ENCODE data around the gene MCC.
"Not testable (repeated sequence)": the region's sequence is repeated elsewhere in the genome, so short reads cannot be mapped to it uniquely, and the experiment has no call there.

The MCC gene

GRCh38 chr5:113103330-113103729 lies 384.9 kb downstream of the MCC start:
- intact Hi-C loops (cut with DNase I), result no loop called here

GRCh38 chr5:113102121-113102531 lies 386.1 kb downstream of the MCC start:
- no peak for DNase-seq
- intact Hi-C loops (cut with DNase I), result no loop called here

More at GRCh38 chr5:113103330-113103729, 384.9 kb downstream of the MCC start:
- no peak for DNase-seq

- intact Hi-C loops (cut with DNase I), result no loop called here
- DNase-seq, result no peak
Measured at GRCh38 chr5:113100981-113101380, 387.3 kb downstream of the MCC start.

GRCh38 chr5:113099822-113100221 lies 388.4 kb downstream of the MCC start:
- intact Hi-C loops (cut with DNase I), result no loop called here
- no peak for DNase-seq

GRCh38 chr5:113098378-113098777 lies 389.9 kb downstream of the MCC start:
- intact Hi-C loops (cut with DNase I), result no loop called here
- DNase-seq, result no peak

- intact Hi-C loops (cut with DNase I), result no loop called here
- no peak for DNase-seq
Measured at GRCh38 chr5:113095831-113096230, 392.4 kb downstream of the MCC start.

- DNase-seq, result no peak
- intact Hi-C loops (cut with DNase I), result no loop called here
Measured at GRCh38 chr5:113093558-113093957, 394.7 kb downstream of the MCC start.

- intact Hi-C loops (cut with DNase I), result no loop called here
- DNase-seq, result no peak
Measured at GRCh38 chr5:113092683-113093082, 395.6 kb downstream of the MCC start.

- DNase-seq, result no peak
- intact Hi-C loops (cut with DNase I), result no loop called here
Measured at GRCh38 chr5:113091622-113092021, 396.6 kb downstream of the MCC start.

GRCh38 chr5:113090336-113091106 lies 397.7 kb downstream of the MCC start:
- intact Hi-C loops (cut with DNase I), result no loop called here

GRCh38 chr5:113089653-113090335 lies 398.5 kb downstream of the MCC start:
- intact Hi-C loops (cut with DNase I), result no loop called here
- no peak for DNase-seq

More at GRCh38 chr5:113090336-113091106, 397.7 kb downstream of the MCC start:
- DNase-seq, result no peak

GRCh38 chr5:113087976-113088514 lies 400.2 kb downstream of the MCC start:
- intact Hi-C loops (cut with DNase I), result no loop called here
- no peak for DNase-seq

- DNase-seq, result no peak
- intact Hi-C loops (cut with DNase I), result no loop called here
Measured at GRCh38 chr5:113085880-113086409, 402.3 kb downstream of the MCC start.

- intact Hi-C loops (cut with DNase I), result no loop called here
- no peak for DNase-seq
Measured at GRCh38 chr5:113085084-113085414, 403.2 kb downstream of the MCC start.

GRCh38 chr5:113084402-113085083 lies 403.7 kb downstream of the MCC start:
- DNase-seq, result no peak
- intact Hi-C loops (cut with DNase I), result no loop called here

GRCh38 chr5:113083481-113083880 lies 404.8 kb downstream of the MCC start:
- intact Hi-C loops (cut with DNase I), result no loop called here
- DNase-seq, result no peak

GRCh38 chr5:113082547-113082905 lies 405.7 kb downstream of the MCC start:
- intact Hi-C loops (cut with DNase I), result no loop called here
- no peak for DNase-seq

- DNase-seq, result no peak
- intact Hi-C loops (cut with DNase I), result no loop called here
Measured at GRCh38 chr5:113081881-113082546, 406.2 kb downstream of the MCC start.

- intact Hi-C loops (cut with DNase I), result no loop called here
- no peak for DNase-seq
Measured at GRCh38 chr5:113081091-113081839, 407.0 kb downstream of the MCC start.

- DNase-seq; intact Hi-C loops (cut with DNase I): not testable (repeated sequence)
Measured at GRCh38 chr5:113076649-113077048, 411.6 kb downstream of the MCC start.

Data from posterior cingulate gyrus (tissue), 11 donors.